Measurements from ENCODE around the gene XCR1.

The XCR1 gene, protein sequence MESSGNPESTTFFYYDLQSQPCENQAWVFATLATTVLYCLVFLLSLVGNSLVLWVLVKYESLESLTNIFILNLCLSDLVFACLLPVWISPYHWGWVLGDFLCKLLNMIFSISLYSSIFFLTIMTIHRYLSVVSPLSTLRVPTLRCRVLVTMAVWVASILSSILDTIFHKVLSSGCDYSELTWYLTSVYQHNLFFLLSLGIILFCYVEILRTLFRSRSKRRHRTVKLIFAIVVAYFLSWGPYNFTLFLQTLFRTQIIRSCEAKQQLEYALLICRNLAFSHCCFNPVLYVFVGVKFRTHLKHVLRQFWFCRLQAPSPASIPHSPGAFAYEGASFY

DNA sequence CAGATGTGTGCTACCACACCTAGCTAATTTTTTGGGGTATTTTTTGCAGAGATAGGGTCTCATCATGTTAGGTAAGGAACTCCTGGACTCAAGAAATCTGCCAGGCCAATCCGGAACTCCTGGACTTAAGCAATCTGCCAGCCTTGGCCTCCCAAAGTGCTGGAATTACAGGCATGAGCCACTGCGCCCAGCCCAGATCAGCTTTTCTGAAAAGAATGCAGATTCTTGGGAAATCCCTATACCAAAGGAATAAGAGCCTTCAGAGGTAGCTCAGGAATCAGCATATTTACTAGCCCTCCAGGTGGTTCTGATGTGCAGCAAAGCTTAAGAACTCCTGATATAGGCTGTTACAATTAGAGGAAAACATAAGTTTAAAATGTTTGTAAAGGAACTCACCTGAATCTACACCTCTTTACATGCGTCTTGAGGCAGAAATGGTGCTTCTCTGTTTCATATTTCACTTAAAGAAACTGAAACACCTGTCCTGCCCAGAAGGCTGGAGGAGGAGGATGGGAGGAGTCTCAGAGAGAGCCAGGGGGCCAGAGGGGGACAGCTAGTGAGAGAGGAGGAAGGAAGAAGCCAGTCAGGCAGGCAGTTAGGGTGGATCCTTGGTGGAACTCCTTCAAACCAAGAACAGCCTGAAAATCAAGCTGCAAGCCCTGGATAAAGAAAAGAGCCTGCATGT lies at the start of gene XCR1:
XCR1 (minus strand) TSS at position 463 of the 685 bp plus-strand sequence. CDS start 5,536 bp downstream, outside the sequence.
- TF ChIP-seq ZNF548 (tag by site-specific recombination; IDR thresholded peaks at IDR 0.05) = no peak
- TF ChIP-seq, protein P1, sequence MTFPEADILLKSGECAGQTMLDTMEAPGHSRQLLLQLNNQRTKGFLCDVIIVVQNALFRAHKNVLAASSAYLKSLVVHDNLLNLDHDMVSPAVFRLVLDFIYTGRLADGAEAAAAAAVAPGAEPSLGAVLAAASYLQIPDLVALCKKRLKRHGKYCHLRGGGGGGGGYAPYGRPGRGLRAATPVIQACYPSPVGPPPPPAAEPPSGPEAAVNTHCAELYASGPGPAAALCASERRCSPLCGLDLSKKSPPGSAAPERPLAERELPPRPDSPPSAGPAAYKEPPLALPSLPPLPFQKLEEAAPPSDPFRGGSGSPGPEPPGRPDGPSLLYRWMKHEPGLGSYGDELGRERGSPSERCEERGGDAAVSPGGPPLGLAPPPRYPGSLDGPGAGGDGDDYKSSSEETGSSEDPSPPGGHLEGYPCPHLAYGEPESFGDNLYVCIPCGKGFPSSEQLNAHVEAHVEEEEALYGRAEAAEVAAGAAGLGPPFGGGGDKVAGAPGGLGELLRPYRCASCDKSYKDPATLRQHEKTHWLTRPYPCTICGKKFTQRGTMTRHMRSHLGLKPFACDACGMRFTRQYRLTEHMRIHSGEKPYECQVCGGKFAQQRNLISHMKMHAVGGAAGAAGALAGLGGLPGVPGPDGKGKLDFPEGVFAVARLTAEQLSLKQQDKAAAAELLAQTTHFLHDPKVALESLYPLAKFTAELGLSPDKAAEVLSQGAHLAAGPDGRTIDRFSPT (tag by site-specific recombination; IDR thresholded peaks at IDR 0.05) = no peak
- no peak for TF ChIP-seq ZNF302 (tag by site-specific recombination; IDR thresholded peaks at IDR 0.05; ENCODE audit: low read depth)
- no peak for TF ChIP-seq ZNF175 (tag by site-specific recombination; IDR thresholded peaks at IDR 0.05)
- no peak for TF ChIP-seq ZNF560 (tag by site-specific recombination; IDR thresholded peaks at IDR 0.05; ENCODE audit: borderline replicate concordance)
- no peak for TF ChIP-seq ZNF184 (tag by site-specific recombination; IDR thresholded peaks at IDR 0.05)
- TF ChIP-seq, protein P2, sequence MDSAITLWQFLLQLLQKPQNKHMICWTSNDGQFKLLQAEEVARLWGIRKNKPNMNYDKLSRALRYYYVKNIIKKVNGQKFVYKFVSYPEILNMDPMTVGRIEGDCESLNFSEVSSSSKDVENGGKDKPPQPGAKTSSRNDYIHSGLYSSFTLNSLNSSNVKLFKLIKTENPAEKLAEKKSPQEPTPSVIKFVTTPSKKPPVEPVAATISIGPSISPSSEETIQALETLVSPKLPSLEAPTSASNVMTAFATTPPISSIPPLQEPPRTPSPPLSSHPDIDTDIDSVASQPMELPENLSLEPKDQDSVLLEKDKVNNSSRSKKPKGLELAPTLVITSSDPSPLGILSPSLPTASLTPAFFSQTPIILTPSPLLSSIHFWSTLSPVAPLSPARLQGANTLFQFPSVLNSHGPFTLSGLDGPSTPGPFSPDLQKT (IDR thresholded peaks at IDR 0.05; ENCODE audit: borderline replicate concordance, low read depth, low read length) = no peak
- TF ChIP-seq ZNF202 (tag by site-specific recombination; IDR thresholded peaks at IDR 0.05; ENCODE audit: borderline replicate concordance) = no peak
- no peak for TF ChIP-seq ZNF274 (IDR thresholded peaks at IDR 0.05; ENCODE audit: low read length)
- TF ChIP-seq ZNF274 (tag by site-specific recombination; IDR thresholded peaks at IDR 0.05; ENCODE audit: borderline replicate concordance) = no peak
- H3K4me1 ChIP-seq (ENCODE audit: control insufficient read depth, insufficient read depth, low read length) = no peaks in the 10 kb centered on the region
- no peak within 1 kb of the TSS for H3K27ac ChIP-seq (ENCODE audit: extremely low read depth, low read depth, low read length)
- no peaks in the 10 kb centered on the region for H3K36me3 ChIP-seq (ENCODE audit: control insufficient read depth in 2 of 2, insufficient read depth in 1 of 2, low read length in 2 of 2)
- H3K4me3 ChIP-seq (ENCODE audit: low read depth, low read length) = no peak within 1 kb of the TSS
- CTCF ChIA-PET = no interaction called here
- POLR2A ChIA-PET = no interaction called here
- H3K9me3 ChIP-seq (ENCODE audit: control insufficient read depth, insufficient read depth, low read depth, low read length) = no peaks in the 10 kb centered on the region

DNA sequence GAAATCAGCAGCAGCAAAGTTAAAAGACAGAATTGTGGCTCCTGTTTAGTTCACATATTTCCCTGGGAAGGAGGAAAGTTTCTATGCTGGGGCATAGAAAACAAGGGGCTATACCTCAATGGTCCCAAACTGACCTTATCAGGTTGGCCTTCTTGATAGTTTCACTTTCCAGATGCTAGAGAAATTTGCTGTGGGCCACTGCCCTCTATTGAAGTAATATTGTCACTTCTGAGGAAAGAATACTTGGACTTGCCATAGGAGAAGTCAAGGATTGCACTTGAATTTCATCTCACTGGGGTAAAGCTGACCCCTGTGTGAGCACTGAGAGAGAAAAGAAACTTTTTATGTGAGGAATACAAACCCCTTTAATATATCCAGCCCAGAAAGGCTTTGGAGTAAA lies 49.3 kb upstream of the XCR1 start:
- POLR2A ChIA-PET = no interaction called here
- TF ChIP-seq ZNF426 (tag by site-specific recombination; IDR thresholded peaks at IDR 0.05) (no peak), ZNF707 (tag by site-specific recombination; IDR thresholded peaks at IDR 0.05) (no peak), ZNF830 (tag by site-specific recombination; IDR thresholded peaks at IDR 0.05; ENCODE audit: low read depth) (no peak), ZNF292 (tag by site-specific recombination; IDR thresholded peaks at IDR 0.05; ENCODE audit: borderline replicate concordance, low read depth) (no peak), ZNF223 (tag by site-specific recombination; IDR thresholded peaks at IDR 0.05) (no peak), ZNF121 (tag by site-specific recombination; IDR thresholded peaks at IDR 0.05) (no peak), ZNF843 (tag by site-specific recombination; IDR thresholded peaks at IDR 0.05) (no peak), ZNF221 (tag by site-specific recombination; IDR thresholded peaks at IDR 0.05; ENCODE audit: borderline replicate concordance) (no peak)
- TF ChIP-seq, protein P3, sequence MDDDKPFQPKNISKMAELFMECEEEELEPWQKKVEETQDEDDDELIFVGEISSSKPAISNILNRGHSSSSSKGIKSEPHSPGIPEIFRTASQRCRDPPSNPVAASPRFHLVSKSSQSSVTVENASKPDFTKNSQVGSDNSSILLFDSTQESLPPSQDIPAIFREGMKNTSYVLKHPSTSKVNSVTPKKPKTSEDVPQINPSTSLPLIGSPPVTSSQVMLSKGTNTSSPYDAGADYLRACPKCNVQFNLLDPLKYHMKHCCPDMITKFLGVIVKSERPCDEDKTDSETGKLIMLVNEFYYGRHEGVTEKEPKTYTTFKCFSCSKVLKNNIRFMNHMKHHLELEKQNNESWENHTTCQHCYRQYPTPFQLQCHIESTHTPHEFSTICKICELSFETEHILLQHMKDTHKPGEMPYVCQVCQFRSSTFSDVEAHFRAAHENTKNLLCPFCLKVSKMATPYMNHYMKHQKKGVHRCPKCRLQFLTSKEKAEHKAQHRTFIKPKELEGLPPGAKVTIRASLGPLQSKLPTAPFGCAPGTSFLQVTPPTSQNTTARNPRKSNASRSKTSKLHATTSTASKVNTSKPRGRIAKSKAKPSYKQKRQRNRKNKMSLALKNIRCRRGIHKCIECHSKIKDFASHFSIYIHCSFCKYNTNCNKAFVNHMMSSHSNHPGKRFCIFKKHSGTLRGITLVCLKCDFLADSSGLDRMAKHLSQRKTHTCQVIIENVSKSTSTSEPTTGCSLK (tag by site-specific recombination; IDR thresholded peaks at IDR 0.05) = no peak
- TF ChIP-seq, protein P4, sequence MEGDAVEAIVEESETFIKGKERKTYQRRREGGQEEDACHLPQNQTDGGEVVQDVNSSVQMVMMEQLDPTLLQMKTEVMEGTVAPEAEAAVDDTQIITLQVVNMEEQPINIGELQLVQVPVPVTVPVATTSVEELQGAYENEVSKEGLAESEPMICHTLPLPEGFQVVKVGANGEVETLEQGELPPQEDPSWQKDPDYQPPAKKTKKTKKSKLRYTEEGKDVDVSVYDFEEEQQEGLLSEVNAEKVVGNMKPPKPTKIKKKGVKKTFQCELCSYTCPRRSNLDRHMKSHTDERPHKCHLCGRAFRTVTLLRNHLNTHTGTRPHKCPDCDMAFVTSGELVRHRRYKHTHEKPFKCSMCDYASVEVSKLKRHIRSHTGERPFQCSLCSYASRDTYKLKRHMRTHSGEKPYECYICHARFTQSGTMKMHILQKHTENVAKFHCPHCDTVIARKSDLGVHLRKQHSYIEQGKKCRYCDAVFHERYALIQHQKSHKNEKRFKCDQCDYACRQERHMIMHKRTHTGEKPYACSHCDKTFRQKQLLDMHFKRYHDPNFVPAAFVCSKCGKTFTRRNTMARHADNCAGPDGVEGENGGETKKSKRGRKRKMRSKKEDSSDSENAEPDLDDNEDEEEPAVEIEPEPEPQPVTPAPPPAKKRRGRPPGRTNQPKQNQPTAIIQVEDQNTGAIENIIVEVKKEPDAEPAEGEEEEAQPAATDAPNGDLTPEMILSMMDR (tag by site-specific recombination; IDR thresholded peaks at IDR 0.05) = no peak
- TF ChIP-seq, protein P5, sequence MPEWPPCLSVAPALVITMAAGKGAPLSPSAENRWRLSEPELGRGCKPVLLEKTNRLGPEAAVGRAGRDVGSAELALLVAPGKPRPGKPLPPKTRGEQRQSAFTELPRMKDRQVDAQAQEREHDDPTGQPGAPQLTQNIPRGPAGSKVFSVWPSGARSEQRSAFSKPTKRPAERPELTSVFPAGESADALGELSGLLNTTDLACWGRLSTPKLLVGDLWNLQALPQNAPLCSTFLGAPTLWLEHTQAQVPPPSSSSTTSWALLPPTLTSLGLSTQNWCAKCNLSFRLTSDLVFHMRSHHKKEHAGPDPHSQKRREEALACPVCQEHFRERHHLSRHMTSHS (tag by site-specific recombination; IDR thresholded peaks at IDR 0.05) = no peak
- CTCF ChIA-PET = interaction anchor here (0.7 to 6.7 kb wide), 8 partner anchors 9 to 482 kb away, joined by 3 to 80 read pairs (median 11); partner anchors contain the start of genes CXCR6 and LIMD1
- no peak overlapping the region for H3K4me3 ChIP-seq (ENCODE audit: low read depth, low read length)
- no peaks in the 10 kb centered on the region for H3K36me3 ChIP-seq (ENCODE audit: control insufficient read depth in 2 of 2, insufficient read depth in 1 of 2, low read length in 2 of 2)
- no peaks in the 10 kb centered on the region for H3K4me1 ChIP-seq (ENCODE audit: control insufficient read depth, insufficient read depth, low read length)
- no peaks in the 10 kb centered on the region for H3K9me3 ChIP-seq (ENCODE audit: control insufficient read depth, insufficient read depth, low read depth, low read length)
- H3K27ac ChIP-seq (ENCODE audit: extremely low read depth, low read depth, low read length) = no peak overlapping the region

Data from HEK293 (cell line).